SU-DHL-6 (cell line): Measurements from ENCODE around the gene SPAG7.

Experiments used
- H2AFZ ChIP-seq: fragments of 200-600 bp; sonication (generic); 2 replicates; pipeline ENCODE4 v1.6.1; 2014; ENCODE audit warnings: low read depth, mild to moderate bottlenecking, moderate library complexity, mixed read lengths, antibody characterized with exemption, low read length; ENCODE audit not compliant: severe bottlenecking
- H3F3A ChIP-seq: fragments of 200-600 bp; shearing (Covaris generic); 2 replicates; pipeline ENCODE4 v1.6.0; 2016; ENCODE audit warnings: antibody characterized with exemption, mild to moderate bottlenecking; ENCODE audit not compliant: insufficient read depth
- H3K27ac ChIP-seq: fragments of 200-600 bp; sonication (generic); 2 replicates; pipeline ENCODE4 v1.5.1; 2016; ENCODE audit warnings: low read depth, mild to moderate bottlenecking, low read length, moderate library complexity, mixed read lengths
- H3K27me3 ChIP-seq: fragments of 200-600 bp; sonication (generic), shearing (Covaris generic); 2 replicates; pipeline ENCODE4 v1.6.0; 2014; ENCODE audit warnings: mild to moderate bottlenecking, low read length
- H3K36me3 ChIP-seq: fragments of 200-600 bp; sonication (generic); 2 replicates; pipeline ENCODE4 v1.6.1; 2014; ENCODE audit warnings: mild to moderate bottlenecking, low read length, mixed read lengths
- H3K4me2 ChIP-seq: fragments of 300-600, 200-600 bp; shearing (Covaris generic), sonication (generic); 2 replicates; pipeline ENCODE4 v1.6.0; 2014; ENCODE audit warnings: low read length, low read depth, mild to moderate bottlenecking; ENCODE audit not compliant: poor library complexity, severe bottlenecking
- H3K4me3 ChIP-seq: fragments of 200-600 bp; sonication (generic); 2 replicates; pipeline ENCODE4 v1.5.1; 2014; ENCODE audit warnings: antibody characterized with exemption, low read length, mild to moderate bottlenecking, mixed read lengths; ENCODE audit not compliant: insufficient read depth, poor library complexity, severe bottlenecking
- H3K79me2 ChIP-seq: fragments of 200-600 bp; sonication (generic); 2 replicates; pipeline ENCODE4 v1.6.1; 2014; ENCODE audit warnings: mild to moderate bottlenecking, low read length, moderate library complexity; ENCODE audit not compliant: insufficient read depth
- H3K9ac ChIP-seq: fragments of 200-600 bp; sonication (generic); 2 replicates; pipeline ENCODE4 v1.7.0; 2014; ENCODE audit warnings: mild to moderate bottlenecking, low read length
- H3K9me2 ChIP-seq: fragments of 200-600 bp; sonication (generic); replicated peaks from 2 replicates; pipeline ENCODE4 v1.6.1; 2014; ENCODE audit warnings: low read length; ENCODE audit not compliant: insufficient read depth
- H3K9me3 ChIP-seq: fragments of 200-600 bp; sonication (generic); 2 replicates; pipeline ENCODE4 v1.6.1; 2014; ENCODE audit warnings: low read length, mixed read lengths; ENCODE audit not compliant: insufficient read depth
- H4K20me1 ChIP-seq: fragments of 200-600 bp; sonication (generic); 2 replicates; pipeline ENCODE4 v1.6.1; 2014; ENCODE audit warnings: low read depth, mild to moderate bottlenecking, antibody characterized with exemption, low read length, moderate library complexity, mixed read lengths
- EZH2phosphoT487 ChIP-seq: fragments of 200-600 bp; sonication (generic), shearing (Covaris generic); conservative IDR thresholded peaks from 2 replicates; pipeline ENCODE4 v1.6.1; 2018; ENCODE audit warnings: mild to moderate bottlenecking, antibody characterized with exemption, low read length, moderate library complexity, mixed read lengths
- TF ChIP-seq, protein P1 (sequence below): fragments of 200-600 bp; sonication (generic); IDR thresholded peaks from one replicate; pipeline ENCODE4 v1.5.1; 2017; ENCODE audit warnings: antibody characterized with exemption, mild to moderate bottlenecking, low read length, moderate library complexity; ENCODE audit not compliant: insufficient read depth, poor library complexity, severe bottlenecking

SPAG7 gene

GRCh38 chr17:4973256-4974114, 5.9 kb upstream of the SPAG7 start:
- Histone ChIP-seq H3K4me3 (no peak overlapping the region), H3K36me3 (no peaks in the 10 kb centered on the region), H4K20me1 (no peaks in the 10 kb centered on the region), H3K9ac (no peak overlapping the region), H3K79me2 (no peaks in the 10 kb centered on the region), H3K27me3 (no peaks in the 10 kb centered on the region), H2AFZ (no peak overlapping the region), H3K9me3 (no peaks in the 10 kb centered on the region), H3K4me2 (no peak overlapping the region), H3K27ac (no peak overlapping the region), H3F3A (no peaks in the 10 kb centered on the region), H3K9me2 (no peaks in the 10 kb centered on the region)
- no peak for TF ChIP-seq EZH2phosphoT487
- TF ChIP-seq, protein P1, sequence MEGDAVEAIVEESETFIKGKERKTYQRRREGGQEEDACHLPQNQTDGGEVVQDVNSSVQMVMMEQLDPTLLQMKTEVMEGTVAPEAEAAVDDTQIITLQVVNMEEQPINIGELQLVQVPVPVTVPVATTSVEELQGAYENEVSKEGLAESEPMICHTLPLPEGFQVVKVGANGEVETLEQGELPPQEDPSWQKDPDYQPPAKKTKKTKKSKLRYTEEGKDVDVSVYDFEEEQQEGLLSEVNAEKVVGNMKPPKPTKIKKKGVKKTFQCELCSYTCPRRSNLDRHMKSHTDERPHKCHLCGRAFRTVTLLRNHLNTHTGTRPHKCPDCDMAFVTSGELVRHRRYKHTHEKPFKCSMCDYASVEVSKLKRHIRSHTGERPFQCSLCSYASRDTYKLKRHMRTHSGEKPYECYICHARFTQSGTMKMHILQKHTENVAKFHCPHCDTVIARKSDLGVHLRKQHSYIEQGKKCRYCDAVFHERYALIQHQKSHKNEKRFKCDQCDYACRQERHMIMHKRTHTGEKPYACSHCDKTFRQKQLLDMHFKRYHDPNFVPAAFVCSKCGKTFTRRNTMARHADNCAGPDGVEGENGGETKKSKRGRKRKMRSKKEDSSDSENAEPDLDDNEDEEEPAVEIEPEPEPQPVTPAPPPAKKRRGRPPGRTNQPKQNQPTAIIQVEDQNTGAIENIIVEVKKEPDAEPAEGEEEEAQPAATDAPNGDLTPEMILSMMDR: no peak

DNA sequence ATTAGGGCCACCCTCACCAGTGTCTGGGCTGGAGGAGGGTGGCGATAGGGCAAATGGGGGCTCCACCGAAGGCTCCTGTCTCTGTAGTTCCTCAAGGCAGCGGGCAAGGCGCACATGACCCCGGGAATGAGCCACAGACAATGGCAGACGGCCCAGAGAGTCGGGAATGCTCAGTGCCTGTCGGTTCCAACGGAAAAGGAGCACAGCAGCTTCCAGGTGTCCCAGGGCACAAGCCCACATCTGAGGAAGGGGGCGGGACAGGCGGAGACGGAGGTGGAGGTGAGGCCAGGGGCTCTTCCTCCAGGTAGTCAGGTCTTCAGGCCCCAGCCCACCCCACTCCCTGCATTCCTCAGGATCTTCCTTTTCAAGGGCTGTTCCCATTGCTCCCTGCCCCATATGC, 5.1 kb upstream of the SPAG7 start:
- Histone ChIP-seq H3F3A (no peaks in the 10 kb centered on the region), H3K9me2 (no peaks in the 10 kb centered on the region), H3K4me2 (no peak overlapping the region), H3K27ac (no peak overlapping the region), H3K27me3 (no peaks in the 10 kb centered on the region), H3K9ac (no peak overlapping the region), H3K36me3 (no peaks in the 10 kb centered on the region), H3K9me3 (no peaks in the 10 kb centered on the region), H4K20me1 (no peaks in the 10 kb centered on the region), H2AFZ (no peak overlapping the region), H3K4me3 (no peak overlapping the region), H3K79me2 (no peaks in the 10 kb centered on the region)
- TF ChIP-seq EZH2phosphoT487: no peak
- TF ChIP-seq, protein P1: no peak

GRCh38 chr17:4972322-4972721, 4.7 kb upstream of the SPAG7 start:
- H3K4me3 ChIP-seq: no peak overlapping the region
- no peaks in the 10 kb centered on the region for H3K9me2 ChIP-seq
- no peak for TF ChIP-seq EZH2phosphoT487
- TF ChIP-seq, protein P1: no peak
- H3K9me3 ChIP-seq: no peaks in the 10 kb centered on the region
- H4K20me1 ChIP-seq: no peaks in the 10 kb centered on the region
- no peak overlapping the region for H2AFZ ChIP-seq
- no peaks in the 10 kb centered on the region for H3F3A ChIP-seq
- H3K9ac ChIP-seq: no peak overlapping the region
- H3K36me3 ChIP-seq: no peaks in the 10 kb centered on the region
- no peaks in the 10 kb centered on the region for H3K27me3 ChIP-seq
- H3K27ac ChIP-seq: no peak overlapping the region
- no peaks in the 10 kb centered on the region for H3K79me2 ChIP-seq
- H3K4me2 ChIP-seq: no peak overlapping the region
